CD4-positive, alpha-beta T cell treated with Interleukin-4 for 1 hour (primary cell): ENCODE data around the gene COQ4.
A peak's percentile ranks its signal among the peaks of the same experiment; 100 is the strongest.
"Not testable (repeated sequence)": the region's sequence is repeated elsewhere in the genome, so short reads cannot be mapped to it uniquely, and the experiment has no call there.

Source experiments
- DNase-seq, 2 donors: peaks; one replicate each; pipeline ENCODE4 v3.0.0-alpha.2; 2020 to 2022

Gene COQ4

GRCh38 chr9:128304136-128304970 is 18.3 kb upstream of the COQ4 start:
- no peak for DNase-seq

GRCh38 chr9:128304971-128305288 is 17.7 kb upstream of the COQ4 start:
- no peak for DNase-seq

GRCh38 chr9:128309551-128309950 is 13.1 kb upstream of the COQ4 start:
- DNase-seq: no peak

GRCh38 chr9:128310461-128310860 is 12.2 kb upstream of the COQ4 start:
- no peak for DNase-seq

GRCh38 chr9:128314697-128315096 is 7.9 kb upstream of the COQ4 start:
- DNase-seq: no peak

- no peak for DNase-seq
Measured at GRCh38 chr9:128316421-128316820, 6.2 kb upstream of the COQ4 start.

- DNase-seq: no peak
Measured at GRCh38 chr9:128317629-128318028, 5.0 kb upstream of the COQ4 start.

- DNase-seq: no peak
Measured at GRCh38 chr9:128321343-128321742, 1.3 kb upstream of the COQ4 start.

- no peak for DNase-seq
Measured at GRCh38 chr9:128321879-128322403, 698 bp upstream of the COQ4 start.

- DNase-seq: no peak
Measured at GRCh38 chr9:128323212-128323730, 632 bp downstream of the COQ4 start.

GRCh38 chr9:128323791-128324190 is 1.2 kb downstream of the COQ4 start:
- no peak for DNase-seq

- no peak for DNase-seq
Measured at GRCh38 chr9:128324401-128324800, 1.8 kb downstream of the COQ4 start.

GRCh38 chr9:128325629-128326028 is 3.0 kb downstream of the COQ4 start:
- no peak for DNase-seq

GRCh38 chr9:128333451-128333869 is 10.8 kb downstream of the COQ4 start:
- no peak for DNase-seq

- no peak for DNase-seq
Measured at GRCh38 chr9:128335161-128335560, 12.5 kb downstream of the COQ4 start.

- DNase-seq: no peak
Measured at GRCh38 chr9:128335914-128336313, 13.3 kb downstream of the COQ4 start.

- no peak for DNase-seq
Measured at GRCh38 chr9:128337936-128338335, 15.3 kb downstream of the COQ4 start.

- not testable (repeated sequence) for DNase-seq
Measured at GRCh38 chr9:128338852-128339614, 16.4 kb downstream of the COQ4 start.

- peak; percentile 83 to 85 for DNase-seq
Measured at GRCh38 chr9:128339761-128340690, 17.4 kb downstream of the COQ4 start, which contains the start of gene SLC27A4. Gene SLC27A4, plus strand, starts transcription at chr9:128340527. Its CDS starts 2,606 bp downstream, at chr9:128343133.

GRCh38 chr9:128340691-128341434 is 18.2 kb downstream of the COQ4 start:
- DNase-seq: peak in 1 of 2 donors; percentile 2

GRCh38 chr9:128341435-128341849 is 18.8 kb downstream of the COQ4 start:
- DNase-seq: peak; percentile 72 to 78
